Nephron (organoid): ENCODE measurements around the gene RASGRF2.

Experiments
- H3K27ac Mint-ChIP-seq, 3 experiments: 2 replicates each; pipeline ENCODE4 v1.8.0; 2020; ENCODE audit warnings: mixed read lengths in 3 of 3, mild to moderate bottlenecking in 2 of 3, moderate library complexity in 1 of 3
- H3K27me3 Mint-ChIP-seq: 2 replicates; pipeline ENCODE4 v1.8.0; 2021; ENCODE audit warnings: low read depth, mild to moderate bottlenecking, moderate library complexity, mixed read lengths
- H3K36me3 Mint-ChIP-seq: 2 replicates; pipeline ENCODE4 v1.8.0; 2020; ENCODE audit warnings: low read depth, mixed read lengths
- H3K4me1 Mint-ChIP-seq: 2 replicates; pipeline ENCODE4 v1.8.0; 2020; ENCODE audit warnings: mixed read lengths
- H3K4me3 Mint-ChIP-seq, 3 experiments: 2 replicates each; pipeline ENCODE4 v1.8.0; 2020; ENCODE audit warnings: mild to moderate bottlenecking in 3 of 3, mixed read lengths in 3 of 3, moderate library complexity in 2 of 3
- H3K9me3 Mint-ChIP-seq: 2 replicates; pipeline ENCODE4 v1.8.0; 2020; ENCODE audit warnings: mixed read lengths
- TF ChIP-seq, protein P1 (sequence below), 3 experiments: fragments of 200-600 bp; sonication (generic); IDR thresholded peaks; one replicate each; pipeline ENCODE4 v1.5.0; 2021; ENCODE audit warnings: antibody characterized with exemption in 3 of 3; ENCODE audit not compliant: unreplicated experiment in 3 of 3

Gene RASGRF2

DNA sequence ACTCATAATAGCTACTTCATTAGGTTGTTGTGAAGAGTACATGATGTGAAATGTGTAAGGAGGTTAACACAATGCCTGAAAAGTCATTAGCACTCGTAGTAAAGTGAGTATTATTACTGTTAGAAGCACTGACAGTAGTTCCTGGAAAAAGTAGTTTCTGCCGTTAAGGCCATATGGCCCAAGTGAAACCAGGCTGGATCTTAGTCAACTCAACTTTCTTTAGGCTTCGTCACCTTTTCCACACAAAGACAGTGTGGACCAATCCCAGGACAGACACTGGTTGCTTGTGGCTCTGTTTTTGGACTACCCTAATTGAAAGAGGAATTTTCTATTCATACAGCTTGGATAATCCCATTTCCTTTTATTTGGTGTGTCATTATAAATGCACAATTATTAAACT lies 243.6 kb downstream of the RASGRF2 start:
- Mint-ChIP-seq H3K27me3 (peaks cover 8% of the 10 kb centered on the region), H3K36me3 (no peaks in the 10 kb centered on the region), H3K27ac (no peak overlapping the region), H3K4me1 (no peaks in the 10 kb centered on the region), H3K4me3 (no peak overlapping the region), H3K9me3 (no peaks in the 10 kb centered on the region)
- TF ChIP-seq, protein P1, sequence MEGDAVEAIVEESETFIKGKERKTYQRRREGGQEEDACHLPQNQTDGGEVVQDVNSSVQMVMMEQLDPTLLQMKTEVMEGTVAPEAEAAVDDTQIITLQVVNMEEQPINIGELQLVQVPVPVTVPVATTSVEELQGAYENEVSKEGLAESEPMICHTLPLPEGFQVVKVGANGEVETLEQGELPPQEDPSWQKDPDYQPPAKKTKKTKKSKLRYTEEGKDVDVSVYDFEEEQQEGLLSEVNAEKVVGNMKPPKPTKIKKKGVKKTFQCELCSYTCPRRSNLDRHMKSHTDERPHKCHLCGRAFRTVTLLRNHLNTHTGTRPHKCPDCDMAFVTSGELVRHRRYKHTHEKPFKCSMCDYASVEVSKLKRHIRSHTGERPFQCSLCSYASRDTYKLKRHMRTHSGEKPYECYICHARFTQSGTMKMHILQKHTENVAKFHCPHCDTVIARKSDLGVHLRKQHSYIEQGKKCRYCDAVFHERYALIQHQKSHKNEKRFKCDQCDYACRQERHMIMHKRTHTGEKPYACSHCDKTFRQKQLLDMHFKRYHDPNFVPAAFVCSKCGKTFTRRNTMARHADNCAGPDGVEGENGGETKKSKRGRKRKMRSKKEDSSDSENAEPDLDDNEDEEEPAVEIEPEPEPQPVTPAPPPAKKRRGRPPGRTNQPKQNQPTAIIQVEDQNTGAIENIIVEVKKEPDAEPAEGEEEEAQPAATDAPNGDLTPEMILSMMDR (IDR thresholded peaks at IDR 0.05; ENCODE audit: unreplicated experiment in 3 of 3) = no peak

DNA sequence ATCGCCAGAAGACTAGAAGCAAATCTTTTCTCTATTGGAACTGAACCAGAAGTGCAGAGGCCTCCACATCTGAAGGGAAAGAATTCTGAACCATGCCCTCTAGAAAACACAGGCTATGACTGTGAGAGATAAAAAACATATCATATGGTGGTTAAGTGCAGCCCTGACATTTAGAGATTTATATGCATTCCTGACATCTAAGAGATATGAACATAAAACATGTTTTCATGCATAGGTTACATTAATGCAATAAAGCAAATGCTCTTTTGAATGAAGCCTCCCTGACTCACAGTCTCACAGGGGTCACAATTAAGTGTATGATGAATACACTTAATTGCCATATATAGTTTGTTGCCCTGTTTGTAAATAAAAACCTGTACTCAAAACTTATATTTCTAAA lies 244.0 kb downstream of the RASGRF2 start:
- no peak overlapping the region for H3K27ac Mint-ChIP-seq
- no peak overlapping the region for H3K4me3 Mint-ChIP-seq
- H3K9me3 Mint-ChIP-seq = no peaks in the 10 kb centered on the region
- H3K27me3 Mint-ChIP-seq = peaks cover 8% of the 10 kb centered on the region
- no peaks in the 10 kb centered on the region for H3K36me3 Mint-ChIP-seq
- no peaks in the 10 kb centered on the region for H3K4me1 Mint-ChIP-seq
- TF ChIP-seq, protein P1 (IDR thresholded peaks at IDR 0.05; ENCODE audit: unreplicated experiment in 3 of 3) = no peak

DNA sequence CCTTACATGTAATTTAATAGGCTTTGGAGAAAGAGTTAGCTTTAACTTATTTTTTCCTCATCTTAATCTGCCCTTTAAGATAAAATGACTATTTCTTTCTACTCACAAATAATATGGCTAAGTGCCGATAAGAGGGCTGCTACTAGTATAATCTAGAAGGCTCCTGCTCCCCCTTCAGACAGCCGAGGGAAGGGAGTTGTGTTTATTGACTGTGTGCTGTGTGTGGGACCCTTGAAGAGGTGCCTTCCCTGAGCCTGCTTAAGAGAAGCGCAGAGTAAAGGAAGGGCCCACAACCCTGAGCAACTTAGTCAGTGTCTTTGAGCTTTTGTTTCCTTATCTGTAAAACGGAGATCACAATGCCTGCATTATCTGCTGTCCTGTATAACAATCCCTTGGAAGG lies 244.9 kb downstream of the RASGRF2 start:
- Mint-ChIP-seq H3K9me3 (no peaks in the 10 kb centered on the region), H3K36me3 (peaks cover 4% of the 10 kb centered on the region), H3K27me3 (peaks cover 11% of the 10 kb centered on the region)

DNA sequence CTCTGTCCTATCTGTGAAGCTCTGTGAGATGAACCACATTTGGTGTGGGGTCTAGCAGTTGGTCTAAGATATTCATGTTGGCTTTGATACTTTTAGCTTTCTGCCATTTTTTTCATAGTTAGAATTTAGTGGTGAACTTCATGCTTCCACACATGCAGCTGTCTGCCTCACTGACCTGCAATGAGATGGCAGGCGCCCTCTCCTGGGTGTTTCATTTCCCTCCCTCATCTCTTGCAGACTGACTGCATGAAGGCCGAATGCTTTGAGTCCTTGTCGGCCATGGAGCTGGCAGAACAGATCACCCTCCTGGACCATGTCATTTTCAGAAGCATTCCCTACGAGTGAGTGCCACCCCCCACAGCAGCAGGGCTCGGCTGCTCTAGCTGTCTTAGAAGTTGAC lies 246.8 kb downstream of the RASGRF2 start:
- peaks cover 4% of the 10 kb centered on the region for H3K36me3 Mint-ChIP-seq
- peaks cover 3% of the 10 kb centered on the region for H3K4me1 Mint-ChIP-seq
- H3K4me3 Mint-ChIP-seq = no peak overlapping the region
- peaks cover 11% of the 10 kb centered on the region for H3K27me3 Mint-ChIP-seq
- TF ChIP-seq, protein P1 (IDR thresholded peaks at IDR 0.05; ENCODE audit: unreplicated experiment in 3 of 3) = no peak
- no peaks in the 10 kb centered on the region for H3K9me3 Mint-ChIP-seq
- no peak overlapping the region for H3K27ac Mint-ChIP-seq

More for the DNA sequence above, 244.9 kb downstream of the RASGRF2 start:
- TF ChIP-seq, protein P1 (IDR thresholded peaks at IDR 0.05; ENCODE audit: unreplicated experiment in 3 of 3) = no peak
- Mint-ChIP-seq H3K4me1 (peaks cover 3% of the 10 kb centered on the region), H3K27ac (no peak overlapping the region), H3K4me3 (no peak overlapping the region)

DNA sequence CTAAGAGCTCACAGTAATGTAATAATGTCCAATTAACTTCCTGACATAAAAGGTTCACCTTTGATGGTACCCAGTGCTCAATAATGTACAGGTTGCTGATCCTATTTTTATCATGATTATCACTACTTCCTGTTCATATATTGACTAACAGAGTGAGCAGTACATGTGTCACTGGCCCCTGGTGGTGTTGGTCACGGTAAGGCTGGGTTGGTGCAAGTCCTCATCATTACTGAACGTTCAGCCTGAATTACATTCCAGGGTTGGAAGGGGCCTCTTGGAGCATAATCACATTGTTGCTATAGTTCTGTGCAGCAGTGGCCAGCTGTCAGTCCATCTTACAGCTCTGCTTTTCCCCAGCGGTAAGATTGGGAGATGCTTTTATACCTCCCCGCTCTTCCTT lies 248.7 kb downstream of the RASGRF2 start:
- H3K4me3 Mint-ChIP-seq = no peak overlapping the region
- H3K4me1 Mint-ChIP-seq = peaks cover 3% of the 10 kb centered on the region
- peaks cover 4% of the 10 kb centered on the region for H3K36me3 Mint-ChIP-seq
- TF ChIP-seq, protein P1 (IDR thresholded peaks at IDR 0.05; ENCODE audit: unreplicated experiment in 3 of 3) = no peak
- no peak overlapping the region for H3K27ac Mint-ChIP-seq
- peaks cover 11% of the 10 kb centered on the region for H3K27me3 Mint-ChIP-seq
- H3K9me3 Mint-ChIP-seq = no peaks in the 10 kb centered on the region

DNA sequence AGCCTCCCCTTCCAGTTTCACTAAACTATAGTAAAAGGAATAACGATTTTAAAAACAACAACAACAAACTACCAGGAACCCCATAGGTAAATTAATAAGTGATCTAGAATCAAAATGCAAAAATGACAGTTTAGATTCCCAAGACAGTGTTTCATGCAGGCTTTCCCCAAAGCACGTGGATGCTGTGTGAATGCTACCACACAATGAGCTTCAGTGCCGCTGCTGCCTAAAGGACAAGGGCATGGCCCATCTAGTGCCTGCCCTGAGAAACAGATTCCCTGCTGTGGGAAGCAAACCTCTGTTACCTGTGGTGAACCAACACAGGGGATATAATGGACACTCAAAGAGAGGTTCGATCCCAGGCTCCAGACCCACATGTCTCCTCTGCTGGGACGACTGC lies 249.2 kb downstream of the RASGRF2 start:
- Mint-ChIP-seq H3K27ac (no peak overlapping the region), H3K4me1 (peaks cover 3% of the 10 kb centered on the region), H3K4me3 (no peak overlapping the region), H3K9me3 (no peaks in the 10 kb centered on the region), H3K27me3 (peaks cover 14% of the 10 kb centered on the region), H3K36me3 (peaks cover 4% of the 10 kb centered on the region)
- TF ChIP-seq, protein P1 (IDR thresholded peaks at IDR 0.05; ENCODE audit: unreplicated experiment in 3 of 3) = no peak
